NK-92 (cell line): ENCODE results near the gene CLSTN1.

Experiments used
- DNase-seq: peaks from one replicate; lab custom pipeline; 2025; ENCODE audit not compliant: unreplicated experiment; lab: John Stamatoyannopoulos, UW

Gene CLSTN1

DNA sequence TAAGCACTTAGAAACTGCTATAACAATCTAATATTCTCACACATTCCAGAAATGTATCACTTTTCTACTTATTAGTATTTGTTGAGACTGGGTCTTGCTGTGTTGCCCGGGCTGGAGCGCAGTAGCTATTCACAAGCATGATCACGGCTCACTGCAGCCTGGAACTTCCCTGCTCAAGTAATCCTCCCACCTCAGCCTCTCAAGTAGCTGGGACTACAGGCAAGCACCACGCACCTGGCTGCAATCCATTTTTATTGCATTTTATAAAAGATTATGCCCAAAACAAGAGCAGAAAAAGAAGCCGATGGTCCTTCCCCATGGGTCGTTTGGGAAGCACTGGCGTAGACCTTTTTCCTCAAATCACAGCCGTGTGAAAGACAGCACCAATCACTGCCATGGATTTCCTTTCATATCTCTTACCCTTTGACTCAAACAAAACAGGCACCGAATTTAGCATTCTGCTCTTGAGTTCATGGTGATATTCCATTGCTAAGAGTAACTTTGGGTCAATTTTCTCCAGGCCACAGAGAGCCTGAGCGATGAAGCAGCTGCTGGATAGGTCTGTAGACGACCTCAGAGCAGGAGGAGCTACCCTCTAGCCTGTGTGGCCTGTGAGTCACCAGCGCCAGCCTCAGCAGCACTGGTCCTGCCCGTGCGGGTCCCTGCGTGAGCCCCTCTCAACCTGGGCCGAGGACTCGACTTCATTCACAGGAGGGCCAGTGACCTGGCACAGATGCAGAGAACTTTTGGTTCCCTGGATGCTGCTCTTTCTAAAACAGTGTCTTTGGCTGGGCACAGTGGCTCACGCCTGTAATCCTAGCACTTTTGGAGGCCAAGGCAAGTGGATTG, 91.4 kb downstream of the CLSTN1 start:
- no peak for DNase-seq

DNA sequence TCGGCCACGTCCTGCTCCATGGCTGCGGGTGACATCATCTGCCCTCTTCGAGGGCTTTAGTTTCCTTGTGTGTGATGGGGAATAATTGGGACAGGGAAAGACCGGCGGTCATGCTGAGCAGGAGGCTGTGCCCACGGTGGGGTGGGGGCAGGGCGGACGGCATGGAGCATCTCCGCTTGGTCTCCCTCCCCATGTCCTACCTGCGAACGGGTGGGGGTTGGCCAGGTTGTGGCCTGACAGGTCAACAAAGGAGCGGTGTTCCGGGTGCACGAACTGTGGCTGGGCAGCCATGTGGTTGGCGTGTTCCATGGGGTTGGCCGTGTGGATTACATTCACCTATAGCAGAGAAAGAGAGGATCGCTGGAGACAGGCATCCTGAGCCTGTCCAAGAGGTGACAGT, 92.2 kb downstream of the CLSTN1 start:
- no peak for DNase-seq

- no peak for DNase-seq
Measured at GRCh38 chr1:9731051-9731537, 92.7 kb downstream of the CLSTN1 start.

DNA sequence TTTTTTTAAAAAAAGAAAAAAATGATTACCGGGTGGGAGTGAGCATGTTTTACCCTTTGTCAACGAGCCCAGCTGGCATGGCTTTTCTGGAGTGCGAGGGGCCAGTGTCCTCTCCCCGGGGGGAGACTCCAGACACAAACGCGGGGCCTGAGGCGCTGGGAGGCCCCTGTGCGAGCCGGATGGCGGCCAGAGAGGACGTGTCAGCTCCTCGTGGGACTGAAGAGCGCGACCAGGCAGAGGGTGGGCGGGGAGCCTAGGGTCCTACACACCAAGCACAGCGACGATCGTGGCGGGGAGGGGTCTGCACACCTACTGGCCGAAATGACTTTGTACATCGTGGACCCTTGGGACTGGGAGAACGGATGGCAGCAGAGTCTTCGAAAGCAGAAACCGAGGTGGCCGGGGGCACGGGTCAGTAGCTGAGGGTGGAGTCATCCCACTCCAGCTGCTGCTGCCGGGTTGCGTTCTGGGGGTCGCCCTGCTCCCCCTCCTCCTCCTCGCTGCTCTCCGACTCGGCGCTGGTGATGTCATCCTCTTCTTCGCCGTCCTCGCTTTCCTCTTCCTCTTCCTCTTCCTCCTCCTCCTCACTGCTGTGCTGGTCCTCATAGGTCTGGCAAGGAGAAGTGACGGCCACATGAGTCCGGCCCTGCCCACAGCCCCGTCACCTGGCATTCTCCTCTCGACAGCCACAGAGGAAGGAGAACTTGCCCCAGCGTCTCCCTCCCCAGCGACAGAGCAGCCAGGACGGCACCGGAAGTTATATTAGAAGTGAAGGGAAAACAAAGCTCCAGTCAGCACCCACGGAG, 93.5 kb downstream of the CLSTN1 start:
- DNase-seq = no peak

DNA sequence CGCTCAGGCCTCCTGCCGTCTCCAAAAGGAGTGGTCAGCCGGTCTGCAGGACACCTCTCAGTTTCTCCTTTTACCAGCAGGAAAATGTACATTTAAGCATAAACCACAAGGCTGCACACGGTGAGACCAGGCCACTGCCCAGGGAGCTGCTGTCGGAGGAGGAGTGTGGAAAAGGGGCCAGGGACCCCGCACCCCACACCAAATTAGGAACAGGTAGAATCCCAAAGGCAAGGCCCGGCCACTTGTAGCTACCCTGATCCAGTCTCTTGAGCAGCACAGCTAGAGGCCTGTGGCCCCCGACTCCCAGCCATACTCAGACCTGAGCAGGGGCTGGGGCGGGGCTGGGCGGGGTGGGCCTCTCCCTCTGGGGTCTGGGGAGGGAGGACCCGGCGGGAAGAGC, 94.2 kb downstream of the CLSTN1 start:
- DNase-seq = no peak

GRCh38 chr1:9728451-9729295, 95.1 kb downstream of the CLSTN1 start:
- no peak for DNase-seq

GRCh38 chr1:9726905-9727595, 96.7 kb downstream of the CLSTN1 start:
- DNase-seq = no peak

DNA sequence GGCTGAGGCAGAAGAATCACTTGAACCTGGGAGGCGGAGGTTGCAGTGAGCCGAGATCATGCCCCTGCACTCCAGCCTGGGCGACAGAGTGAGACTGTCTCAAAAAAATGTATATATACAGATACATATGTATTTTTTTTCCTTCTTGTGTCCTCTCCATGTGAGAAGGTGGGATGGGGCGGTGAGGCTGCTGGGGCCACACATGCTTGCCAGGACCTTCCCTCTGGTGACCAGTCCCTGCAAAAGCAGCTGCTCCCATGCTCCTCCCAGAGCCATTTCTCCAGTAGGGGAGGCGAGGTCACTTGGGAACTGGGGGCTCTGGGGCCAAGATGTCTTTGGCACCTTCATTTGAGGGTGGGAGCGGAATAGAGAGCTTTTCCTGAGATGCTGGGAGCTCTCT, 97.4 kb downstream of the CLSTN1 start:
- DNase-seq = no peak

DNA sequence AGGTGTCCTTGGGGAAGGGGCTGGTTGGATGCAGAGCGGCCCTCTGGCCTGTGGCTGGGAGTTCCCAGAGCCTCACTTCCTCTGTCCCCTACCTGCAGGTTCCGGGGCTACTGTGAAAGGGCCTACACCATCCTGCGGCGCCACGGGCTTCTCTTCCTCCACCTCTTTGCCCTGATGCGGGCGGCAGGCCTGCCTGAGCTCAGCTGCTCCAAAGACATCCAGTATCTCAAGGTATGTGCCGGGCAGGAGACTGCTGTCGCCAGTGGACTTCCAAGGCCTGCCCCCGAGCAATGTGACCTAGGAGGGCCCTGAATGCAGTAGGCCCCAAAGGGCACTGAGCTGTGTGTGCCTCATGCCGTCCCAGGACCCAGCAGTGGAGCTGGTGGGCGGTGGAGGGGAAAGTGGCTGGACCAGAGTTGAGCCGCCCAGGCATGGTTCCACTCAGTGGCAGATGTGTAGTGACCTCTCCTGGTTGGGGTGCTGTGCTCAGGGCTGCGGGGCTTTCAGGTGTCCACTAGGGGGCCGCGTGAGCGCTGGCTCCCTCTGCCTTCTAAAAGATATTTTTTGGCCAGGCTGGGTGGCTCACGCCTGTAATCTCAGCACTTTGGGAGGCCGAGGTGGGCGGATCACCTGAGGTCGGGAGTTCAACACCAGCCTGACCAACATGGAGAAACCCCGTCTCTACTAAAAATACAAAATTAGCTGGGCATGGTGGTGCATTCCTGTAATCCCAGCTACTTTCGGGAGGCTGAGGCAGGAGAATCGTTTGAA, 98.9 kb downstream of the CLSTN1 start:
- no peak for DNase-seq

- no peak for DNase-seq
Measured at GRCh38 chr1:9723926-9724325, 99.8 kb downstream of the CLSTN1 start.

GRCh38 chr1:9723068-9723805, 100.5 kb downstream of the CLSTN1 start:
- DNase-seq = no peak

DNA sequence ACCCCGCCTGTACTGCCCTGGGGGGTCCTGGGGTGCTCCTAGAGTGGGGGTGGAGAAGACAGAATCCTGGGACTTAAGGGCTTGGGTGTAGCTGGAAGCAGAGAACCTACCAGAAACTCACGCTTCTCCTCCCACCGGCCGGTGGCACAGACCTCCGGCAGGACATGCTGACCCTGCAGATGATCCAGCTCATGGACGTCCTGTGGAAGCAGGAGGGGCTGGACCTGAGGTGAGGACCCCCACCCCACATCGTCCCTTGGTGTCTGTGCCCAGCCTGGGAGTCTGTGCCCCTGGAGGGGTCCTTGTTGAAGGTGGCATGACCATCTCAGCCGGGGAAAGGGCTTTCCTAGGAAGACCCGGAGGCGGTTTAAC, 101.4 kb downstream of the CLSTN1 start:
- DNase-seq = no peak

GRCh38 chr1:9721606-9722377, 102.0 kb downstream of the CLSTN1 start:
- DNase-seq = peak; percentile 38

DNA sequence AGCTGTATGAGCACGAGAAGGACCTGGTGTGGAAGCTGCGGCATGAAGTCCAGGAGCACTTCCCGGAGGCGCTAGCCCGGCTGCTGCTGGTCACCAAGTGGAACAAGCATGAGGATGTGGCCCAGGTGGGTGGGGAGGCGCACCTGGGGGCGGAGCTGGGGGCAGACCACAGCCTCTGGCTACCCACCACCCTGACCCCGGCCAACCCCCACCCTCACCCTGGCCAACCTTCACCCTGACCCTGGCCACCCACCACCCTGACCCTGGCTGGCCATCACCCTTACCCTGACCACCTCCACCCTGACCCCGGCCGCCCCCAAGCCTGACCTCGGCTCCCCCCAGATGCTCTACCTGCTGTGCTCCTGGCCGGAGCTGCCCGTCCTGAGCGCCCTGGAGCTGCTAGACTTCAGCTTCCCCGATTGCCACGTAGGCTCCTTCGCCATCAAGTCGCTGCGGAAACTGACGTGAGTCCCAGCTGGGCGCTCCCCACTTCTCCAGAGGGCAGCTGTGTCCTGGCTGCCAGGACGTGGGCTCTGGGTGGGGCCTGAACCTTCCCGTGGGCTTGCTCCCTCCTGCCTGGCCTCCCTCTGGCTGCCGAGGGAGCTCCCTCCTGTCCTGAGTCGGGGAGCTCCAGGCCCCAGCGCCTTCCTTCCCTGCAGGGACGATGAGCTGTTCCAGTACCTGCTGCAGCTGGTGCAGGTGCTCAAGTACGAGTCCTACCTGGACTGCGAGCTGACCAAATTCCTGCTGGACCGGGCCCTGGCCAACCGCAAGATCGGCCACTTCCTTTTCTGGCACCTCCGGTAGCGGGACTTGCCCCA, 102.8 kb downstream of the CLSTN1 start:
- no peak for DNase-seq

- DNase-seq = no peak
Measured at GRCh38 chr1:9719978-9720722, 103.6 kb downstream of the CLSTN1 start.

GRCh38 chr1:9718006-9718680, 105.6 kb downstream of the CLSTN1 start:
- DNase-seq = no peak
